DMS114 treated with DMSO at 0.1 percent for 48 hours (cell line): ENCODE measurements around the gene RXFP1.

ENCODE experiments used
- DNase-seq: peaks from one replicate; lab custom pipeline; 2025; ENCODE audit not compliant: unreplicated experiment; lab: John Stamatoyannopoulos, UW

Gene RXFP1

GRCh38 chr4:158669310-158669709 is 147.6 kb downstream of the RXFP1 start:
- no peak for DNase-seq

- DNase-seq, result peak; percentile 56
Observed at GRCh38 chr4:158670975-158671664, 149.4 kb downstream of the RXFP1 start.

DNA sequence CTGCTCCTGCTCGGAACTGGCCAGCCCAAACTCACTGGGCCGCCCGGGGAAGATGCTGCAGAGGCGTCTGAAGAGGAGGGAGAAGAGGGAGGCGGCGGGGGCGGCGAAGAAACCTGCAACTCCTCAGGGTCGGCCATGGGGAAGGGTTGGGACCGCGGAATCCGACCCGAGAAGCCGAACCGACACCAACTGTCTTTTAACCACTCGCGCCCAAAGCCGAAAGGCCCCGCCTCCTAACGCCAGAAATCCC is 149.9 kb downstream of the RXFP1 start, which contains the start of gene C4orf46:
TSS of gene C4orf46 (minus strand) at position 223 of the 250 bp plus-strand sequence. CDS start at position 137, 86 bp downstream.
- no peak for DNase-seq

DNA sequence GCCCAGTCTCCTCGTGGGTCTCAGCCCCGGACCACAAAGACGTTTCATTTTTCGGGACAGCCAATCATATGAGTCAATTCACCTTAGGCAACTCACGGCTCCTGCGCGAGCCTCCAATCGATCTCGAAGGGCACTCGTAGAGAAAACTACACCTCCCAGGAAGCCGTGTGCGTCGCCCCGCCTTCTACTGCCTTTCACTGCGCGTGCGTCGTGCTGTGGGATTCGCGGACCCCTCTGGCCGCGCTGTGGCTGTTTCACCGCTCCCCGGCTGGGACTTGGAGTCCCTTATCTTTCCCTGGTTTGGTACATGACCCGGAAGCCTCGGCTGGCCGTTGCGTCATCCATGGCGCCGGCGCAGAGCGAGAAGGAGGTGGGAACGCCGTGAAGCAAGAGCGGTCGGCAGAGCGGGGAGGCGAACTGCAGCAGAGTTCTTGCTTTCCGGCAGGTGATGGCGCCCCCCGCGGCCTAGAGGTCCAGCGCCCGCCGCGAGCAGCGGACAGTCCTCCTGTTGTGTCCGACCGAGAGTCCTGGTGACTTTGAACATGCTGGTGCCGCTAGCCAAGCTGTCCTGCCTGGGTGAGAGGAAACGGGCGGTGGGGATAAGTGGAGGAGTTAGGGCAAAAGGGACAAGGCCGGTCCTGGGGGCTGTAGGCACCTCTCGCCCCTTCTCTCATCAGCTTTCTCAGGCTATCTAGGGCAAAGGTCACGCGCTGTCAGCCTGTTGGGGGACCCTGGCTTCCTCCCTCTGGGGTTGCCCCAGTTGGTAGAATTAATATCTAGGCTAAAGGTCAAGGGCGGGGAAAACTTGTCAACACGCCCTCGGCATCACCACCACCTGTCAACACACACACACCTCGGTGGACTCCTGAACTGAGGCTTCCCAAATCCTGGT is 150.5 kb downstream of the RXFP1 start, which contains the start of gene ETFDH:
TSS of gene ETFDH (plus strand) at position 382 of the 892 bp plus-strand sequence. CDS start at position 543, 161 bp downstream.
- peak; percentile 96 for DNase-seq

- no peak for DNase-seq
Observed at GRCh38 chr4:158673633-158674032, 152.0 kb downstream of the RXFP1 start.

GRCh38 chr4:158676076-158676475 is 154.4 kb downstream of the RXFP1 start:
- DNase-seq, result no peak

- no peak for DNase-seq
Observed at GRCh38 chr4:158678767-158679166, 157.1 kb downstream of the RXFP1 start.

DNA sequence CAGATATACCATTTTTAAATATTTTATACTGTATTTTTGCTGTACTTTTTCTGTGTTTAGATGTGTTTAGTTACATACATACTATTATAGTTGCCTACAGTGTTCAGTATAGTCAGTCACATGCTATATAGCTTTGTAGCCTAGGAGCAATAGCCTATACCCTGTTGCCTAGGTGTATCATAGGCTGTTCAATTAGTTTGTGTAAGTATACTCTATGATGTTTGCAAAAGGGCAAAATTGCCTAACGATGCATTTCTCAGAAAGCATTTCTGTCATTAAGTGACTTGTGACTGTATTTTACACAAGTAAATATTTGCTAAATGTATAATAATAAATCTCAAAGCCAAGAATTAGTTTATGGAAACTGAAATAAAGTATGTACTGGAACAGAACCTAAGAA is 159.9 kb downstream of the RXFP1 start:
- DNase-seq, result no peak

GRCh38 chr4:158682066-158682465 is 160.4 kb downstream of the RXFP1 start:
- no peak for DNase-seq

DNA sequence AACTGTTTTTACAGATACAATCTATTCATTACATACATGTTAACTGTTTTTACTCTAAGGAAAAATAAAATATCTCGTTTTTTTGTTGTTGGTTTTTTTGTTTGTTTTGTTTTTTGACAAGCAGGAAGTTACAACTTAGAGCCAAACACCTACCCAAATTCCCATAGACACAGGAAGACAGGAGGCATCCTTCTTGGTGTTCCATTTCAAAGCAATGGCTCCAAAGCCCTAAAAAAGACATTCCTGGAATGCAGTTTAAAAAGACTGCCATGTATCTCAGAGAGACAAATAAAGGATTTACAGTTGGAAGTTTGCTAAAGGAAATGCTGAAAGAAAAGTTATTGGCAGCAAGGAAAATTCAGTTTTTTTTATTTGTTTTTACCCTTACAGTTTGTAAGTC is 167.1 kb downstream of the RXFP1 start:
- DNase-seq, result no peak
